Cerebellar cortex (tissue), 1 donor: ENCODE measurements around the gene TBX4.

Experiments used
- DNase-seq: peaks from one replicate; pipeline ENCODE4 v3.0.0-alpha.2; 2015; ENCODE audit warnings: low spot score

The TBX4 gene

DNA sequence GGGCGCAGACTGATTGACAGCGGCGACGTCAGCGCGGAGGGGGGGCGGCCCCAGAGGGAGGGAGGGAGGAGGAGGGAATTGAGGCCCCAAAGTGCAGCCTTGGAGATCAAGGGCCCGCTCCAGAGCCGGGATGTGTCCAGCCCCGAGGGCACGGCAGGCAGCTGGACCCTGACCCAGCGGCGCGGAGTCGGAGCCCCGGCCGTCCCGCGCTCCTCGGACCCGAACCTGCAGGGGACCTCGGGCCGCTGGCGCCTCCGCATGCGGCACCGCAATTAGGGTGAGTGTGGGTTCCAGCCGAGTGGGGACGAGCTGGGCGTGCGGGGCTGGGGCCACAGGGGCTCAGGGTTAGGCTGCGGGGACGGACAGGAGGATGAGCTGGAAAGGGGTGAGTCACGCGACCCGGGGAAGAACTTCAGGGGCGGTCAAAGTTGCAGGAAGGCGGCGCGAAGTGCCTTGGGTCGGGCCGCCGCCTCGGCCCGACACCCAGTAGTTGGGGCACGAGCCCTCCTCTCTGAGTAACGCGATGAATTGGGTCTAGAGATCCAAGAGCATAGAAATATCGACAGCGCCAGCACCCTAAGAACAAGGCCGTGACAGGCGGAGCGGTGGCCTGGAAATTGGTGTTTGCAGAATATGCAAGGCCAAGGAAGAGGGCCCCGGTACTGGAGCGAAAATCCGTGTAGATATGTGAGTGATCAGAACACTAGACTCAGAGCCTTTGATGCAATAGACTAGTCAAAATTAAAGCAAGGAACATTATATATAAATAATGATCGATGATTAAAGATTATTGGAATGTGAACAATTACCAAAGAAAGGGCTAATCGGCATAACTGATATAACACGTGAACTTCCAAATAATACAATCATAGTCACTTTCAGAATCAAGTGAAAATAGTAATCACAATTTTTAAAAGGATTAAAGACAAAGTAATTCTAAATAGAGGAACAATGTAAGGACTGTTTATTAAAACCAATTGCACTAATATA is at the start of gene TBX4:
Gene TBX4 (plus strand): TSS at position 122 of the 990 bp plus-strand sequence. CDS start 4,069 bp downstream, outside the sequence.
- DNase-seq = no peak

- no peak for DNase-seq
Measured at GRCh38 chr17:61402978-61403800, 49.0 kb upstream of the TBX4 start.

DNA sequence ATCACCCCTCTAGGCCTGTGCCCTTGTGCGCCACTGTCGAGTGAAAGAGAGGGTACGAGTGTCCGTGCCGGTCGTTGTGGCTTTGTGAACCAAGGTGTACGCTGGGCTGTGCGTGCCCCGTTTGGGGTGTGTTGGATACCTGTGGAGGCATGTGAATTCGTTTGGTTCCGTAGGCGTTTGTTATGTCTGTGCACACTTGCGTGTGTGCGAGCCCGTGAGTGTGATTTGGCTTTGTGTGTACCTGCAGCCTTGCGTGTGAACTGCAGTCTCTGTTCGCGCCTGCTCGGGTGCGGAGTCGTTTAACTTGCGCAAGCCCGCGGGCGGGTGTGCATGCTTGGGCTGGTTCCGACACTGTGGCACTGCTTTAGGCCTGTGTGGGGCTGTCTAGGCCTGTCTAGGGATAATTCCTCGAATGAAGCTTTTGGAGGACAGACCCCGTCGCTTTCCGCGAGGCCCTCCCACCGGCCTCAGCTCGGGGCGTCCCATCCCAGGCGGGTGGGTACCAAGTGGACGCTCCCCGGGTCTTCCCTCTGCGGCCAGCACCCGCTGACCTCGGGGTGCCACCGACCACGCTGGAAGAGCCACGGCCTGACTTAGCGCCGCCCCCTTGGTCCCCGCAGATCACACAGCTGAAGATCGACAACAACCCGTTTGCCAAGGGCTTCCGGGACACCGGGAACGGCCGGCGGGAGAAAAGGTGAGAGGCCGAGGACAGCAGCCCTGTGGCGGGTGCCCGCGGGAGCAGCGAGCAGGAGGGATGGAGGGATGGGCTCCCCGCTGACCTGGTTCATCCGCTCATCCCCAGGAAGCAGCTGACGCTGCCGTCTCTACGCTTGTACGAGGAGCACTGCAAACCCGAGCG is 48.2 kb upstream of the TBX4 start:
- DNase-seq = no peak

DNA sequence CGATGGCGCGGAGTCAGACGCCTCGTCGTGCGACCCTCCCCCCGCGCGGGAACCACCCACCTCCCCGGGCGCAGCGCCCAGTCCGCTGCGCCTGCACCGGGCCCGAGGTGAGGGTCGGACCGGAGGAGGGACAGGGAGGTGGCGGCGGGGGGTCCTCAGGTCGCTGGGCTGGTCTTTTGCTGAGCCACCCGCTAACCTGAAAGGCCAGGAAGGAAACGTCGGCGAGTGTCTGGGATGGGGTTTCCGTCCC is 47.6 kb upstream of the TBX4 start:
- no peak for DNase-seq

- no peak for DNase-seq
Measured at GRCh38 chr17:61404913-61405685, 47.1 kb upstream of the TBX4 start.

DNA sequence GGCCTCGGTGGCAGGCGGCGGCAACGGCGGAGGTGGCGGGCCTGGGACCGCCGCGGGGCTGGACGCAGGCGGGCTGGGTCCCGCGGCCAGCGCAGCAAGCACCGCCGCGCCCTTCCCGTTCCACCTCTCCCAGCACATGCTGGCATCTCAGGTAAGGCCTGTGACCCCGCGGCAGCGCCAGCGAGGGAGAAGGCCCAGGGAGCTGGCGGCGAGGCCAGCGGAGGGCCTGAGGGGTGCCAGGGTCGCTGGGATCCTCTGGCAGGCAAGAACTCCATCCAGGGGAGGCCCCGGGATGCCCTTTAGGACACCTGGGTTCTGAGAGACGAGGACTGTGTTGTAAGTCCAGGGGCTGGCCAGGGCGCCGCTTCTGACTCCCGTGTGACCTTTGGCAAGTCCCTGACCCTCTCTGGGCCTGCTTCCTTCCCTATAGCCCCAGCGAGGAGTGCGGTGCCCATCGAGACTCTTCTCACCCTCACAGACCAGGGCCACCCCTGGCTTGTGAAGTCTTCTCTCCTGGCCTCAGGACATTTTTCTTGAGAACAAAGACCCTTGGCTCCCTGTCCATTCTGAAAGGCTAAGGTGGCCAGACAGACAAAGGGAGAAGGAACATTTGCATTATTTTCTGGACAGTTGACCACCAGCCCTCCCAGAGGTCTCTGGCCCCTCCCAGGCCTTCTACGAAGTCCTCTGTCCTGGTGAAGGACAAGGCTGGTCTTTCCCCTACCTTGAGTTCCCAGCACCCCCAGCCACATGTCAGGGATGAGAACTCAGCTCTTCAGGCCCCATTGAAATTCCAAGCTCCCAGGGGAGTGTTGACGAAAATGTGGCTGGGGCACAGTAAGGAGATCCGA is 46.3 kb upstream of the TBX4 start:
- DNase-seq = no peak

DNA sequence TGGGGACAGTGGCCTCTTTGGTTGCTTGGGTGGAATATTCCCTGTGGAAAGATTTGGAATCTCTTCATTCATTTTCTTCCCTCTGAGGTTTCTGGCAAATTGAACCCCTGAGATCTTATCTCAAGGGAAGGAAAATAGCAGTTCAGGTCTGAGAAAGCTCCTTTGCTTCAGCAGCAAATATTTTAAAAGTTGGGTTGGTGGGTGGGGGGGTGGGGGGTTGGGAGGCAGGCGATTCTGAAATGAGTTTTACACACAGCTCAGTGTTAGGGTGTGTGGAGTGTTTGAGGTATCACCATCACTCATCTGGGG is 45.7 kb upstream of the TBX4 start:
- DNase-seq = no peak

DNA sequence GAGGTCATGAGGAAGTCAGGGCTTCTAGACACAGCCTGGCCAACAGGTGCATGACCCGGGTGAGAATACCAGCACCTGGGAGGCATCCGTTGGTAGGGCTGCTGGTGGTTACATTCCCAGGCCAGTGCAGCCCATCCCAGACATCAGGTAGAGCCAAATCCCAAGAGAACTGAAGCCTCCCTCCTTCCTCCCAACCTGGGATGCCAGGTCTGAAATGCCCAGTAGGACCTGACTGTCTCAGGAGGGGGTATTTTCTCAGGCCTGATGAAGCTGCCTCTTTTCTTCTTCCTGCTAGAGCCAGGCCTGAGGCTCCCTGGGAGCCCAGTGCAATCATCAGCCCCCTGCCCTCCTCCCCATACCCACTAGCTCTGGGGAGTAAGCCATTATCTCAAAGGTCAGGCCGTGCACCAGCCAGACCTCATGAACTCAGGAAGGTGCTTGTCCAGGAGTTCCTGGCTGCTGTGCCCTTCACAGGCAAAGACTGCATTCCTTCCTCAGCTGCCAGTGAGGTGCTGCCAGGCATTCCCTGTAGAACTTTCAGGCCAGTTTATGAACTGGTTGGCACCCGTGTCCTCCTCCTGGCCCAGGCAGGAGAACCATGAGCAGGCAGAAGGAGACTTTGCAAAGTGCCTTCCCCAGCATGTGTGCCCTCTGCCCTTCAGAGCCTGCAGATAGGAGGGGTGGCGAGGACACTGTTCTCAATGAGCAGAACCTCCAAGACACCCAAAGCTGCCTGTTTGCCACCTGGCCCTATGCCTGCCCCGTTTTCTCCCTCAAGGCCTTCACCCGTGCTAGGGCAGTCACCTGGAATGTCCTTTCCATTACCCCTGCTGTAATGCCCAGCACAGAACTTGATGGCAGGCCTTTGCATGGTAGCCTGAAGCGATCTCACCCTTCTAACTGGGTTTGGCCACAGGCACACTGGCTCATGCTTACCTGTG is 45.0 kb upstream of the TBX4 start:
- DNase-seq = no peak

DNA sequence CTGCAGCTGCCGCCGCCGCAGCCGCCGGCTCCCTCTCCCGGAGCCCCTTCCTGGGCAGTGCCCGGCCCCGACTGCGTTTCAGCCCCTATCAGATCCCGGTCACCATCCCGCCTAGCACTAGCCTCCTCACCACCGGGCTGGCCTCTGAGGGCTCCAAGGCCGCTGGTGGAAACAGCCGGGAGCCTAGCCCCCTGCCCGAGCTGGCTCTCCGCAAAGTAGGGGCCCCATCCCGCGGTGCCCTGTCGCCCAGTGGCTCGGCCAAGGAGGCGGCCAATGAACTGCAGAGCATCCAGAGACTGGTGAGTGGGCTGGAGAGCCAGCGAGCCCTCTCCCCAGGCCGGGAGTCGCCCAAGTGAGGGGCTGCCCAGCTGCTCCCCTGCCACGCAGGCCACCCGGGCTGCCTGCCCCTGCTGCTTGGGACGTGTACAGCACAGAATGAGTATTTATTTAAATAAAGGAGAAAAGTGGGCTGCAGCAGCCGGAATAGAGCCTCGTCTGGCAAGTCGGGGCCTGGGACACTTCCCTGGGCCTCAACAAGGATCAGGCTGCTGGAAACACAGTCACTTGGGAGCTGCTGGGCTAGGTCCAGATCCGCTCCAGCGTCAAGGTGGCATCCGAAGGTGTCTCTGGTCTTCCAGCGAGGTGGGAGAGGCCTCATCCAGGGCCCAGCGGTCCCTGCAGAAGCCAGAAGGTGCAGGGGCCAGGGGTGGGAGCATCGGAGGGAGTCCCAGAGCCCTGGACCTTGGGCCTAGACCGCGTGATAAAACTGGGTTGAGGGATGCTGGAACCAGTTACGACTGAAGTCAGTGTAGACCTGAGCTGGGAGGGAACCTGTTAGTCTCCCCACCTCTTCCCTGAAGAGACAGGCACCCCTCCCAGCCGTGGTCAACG is 43.8 kb upstream of the TBX4 start:
- DNase-seq = no peak

GRCh38 chr17:61409301-61410112 is 42.7 kb upstream of the TBX4 start:
- no peak for DNase-seq

- no peak for DNase-seq
Measured at GRCh38 chr17:61410141-61411010, 41.8 kb upstream of the TBX4 start.

- DNase-seq = no peak
Measured at GRCh38 chr17:61411011-61411260, 41.3 kb upstream of the TBX4 start.

GRCh38 chr17:61411261-61412142 is 40.7 kb upstream of the TBX4 start:
- no peak for DNase-seq

DNA sequence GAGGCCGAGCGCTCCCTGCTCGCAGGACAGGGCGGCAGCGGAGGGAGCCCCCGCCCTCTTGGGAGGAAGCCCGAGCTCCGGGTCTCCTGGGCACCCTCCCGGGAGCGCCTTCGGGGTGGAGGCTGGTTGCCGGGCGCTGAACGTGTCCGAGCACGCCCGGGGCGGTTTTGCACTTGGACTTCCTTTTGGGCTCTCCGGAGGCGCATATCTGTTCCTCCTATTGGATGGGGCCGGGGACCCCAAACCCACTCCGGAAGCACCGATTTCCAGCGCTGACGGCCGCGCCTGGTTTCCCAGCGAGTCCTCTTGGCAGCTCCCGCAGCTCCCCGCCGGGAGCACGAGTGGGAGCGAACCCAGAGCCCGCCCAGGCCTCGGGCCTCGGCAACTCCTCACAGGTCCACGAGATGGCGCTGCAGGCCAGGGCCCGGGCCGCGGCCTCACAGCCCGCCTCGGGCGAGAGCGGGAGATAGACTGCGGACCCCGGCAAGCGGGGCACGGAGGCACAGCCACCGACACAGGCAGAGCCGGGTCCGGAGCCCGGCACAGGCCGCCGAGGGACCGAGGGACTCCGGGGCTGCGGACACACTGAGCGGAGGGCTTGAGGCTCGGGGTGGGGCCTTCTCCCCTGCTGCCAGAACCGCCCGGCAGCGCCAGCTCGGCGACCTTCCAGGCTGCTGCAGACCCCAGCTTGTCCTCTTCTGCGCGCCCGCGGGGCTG is 39.9 kb upstream of the TBX4 start:
- DNase-seq = peak; percentile 38
